ENCODE measurements around the gene VWA1. TPM values are rescaled to one million over a fixed set of nuclear protein-coding genes. Genes with fewer than 3 reads are reported as not detected.

The VWA1 gene, protein sequence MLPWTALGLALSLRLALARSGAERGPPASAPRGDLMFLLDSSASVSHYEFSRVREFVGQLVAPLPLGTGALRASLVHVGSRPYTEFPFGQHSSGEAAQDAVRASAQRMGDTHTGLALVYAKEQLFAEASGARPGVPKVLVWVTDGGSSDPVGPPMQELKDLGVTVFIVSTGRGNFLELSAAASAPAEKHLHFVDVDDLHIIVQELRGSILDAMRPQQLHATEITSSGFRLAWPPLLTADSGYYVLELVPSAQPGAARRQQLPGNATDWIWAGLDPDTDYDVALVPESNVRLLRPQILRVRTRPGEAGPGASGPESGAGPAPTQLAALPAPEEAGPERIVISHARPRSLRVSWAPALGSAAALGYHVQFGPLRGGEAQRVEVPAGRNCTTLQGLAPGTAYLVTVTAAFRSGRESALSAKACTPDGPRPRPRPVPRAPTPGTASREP
- 4.4 to 16.3 TPM (median 14.5 TPM) in 5 replicates for total RNA-seq (2022; extraction: Qiagen RNA extraction; ENCODE audit: low read depth)

GRCh38 chr1:1435106-1435903, at the start of gene VWA1:
VWA1 (plus strand) TSS chr1:1435690; CDS start chr1:1435749, 59 bp downstream.

DNA sequence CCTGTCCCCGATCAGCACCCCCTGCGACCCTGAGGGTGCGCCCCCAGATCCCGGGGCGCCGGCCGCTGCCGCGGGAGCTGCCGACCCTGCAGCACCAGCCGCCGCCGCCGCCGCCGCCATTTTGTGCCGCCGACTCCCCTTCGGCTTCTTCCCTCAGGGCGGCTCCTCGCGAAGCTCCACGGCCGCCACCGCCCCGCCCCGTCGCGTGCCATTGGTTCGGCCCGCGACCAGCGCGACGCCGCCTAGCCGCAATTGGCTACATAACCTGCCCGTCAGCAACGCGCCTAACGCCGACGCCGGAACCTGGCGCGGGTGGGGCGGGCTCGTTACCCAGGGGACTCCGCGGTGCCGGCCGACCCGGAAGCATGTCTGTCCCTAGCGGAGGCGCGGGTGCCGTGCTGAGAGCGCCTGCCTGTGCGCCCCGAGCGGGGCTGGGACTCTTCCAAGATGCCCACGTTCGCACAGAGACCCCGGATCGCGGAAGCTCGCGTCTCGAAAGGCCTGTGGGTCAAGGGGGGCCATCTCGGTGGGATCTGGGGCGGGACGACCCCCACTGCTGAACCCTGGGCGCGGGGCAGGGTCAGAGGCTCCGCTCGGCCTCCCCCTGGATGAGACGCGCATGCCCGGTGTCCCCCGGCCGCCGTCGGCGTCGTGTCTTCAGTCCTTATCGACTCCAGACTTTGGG, 36.2 kb upstream of the VWA1 start, which contains the start of gene CCNL2:
CCNL2 (minus strand) TSS at position 149 of the 685 bp plus-strand sequence; CDS start at position 120, 29 bp downstream.

GRCh38 chr1:1406821-1407635, 28.5 kb upstream of the VWA1 start, which contains the start of gene MRPL20:
MRPL20 (minus strand) TSS chr1:1407293; CDS start chr1:1407217, 76 bp downstream.

DNA sequence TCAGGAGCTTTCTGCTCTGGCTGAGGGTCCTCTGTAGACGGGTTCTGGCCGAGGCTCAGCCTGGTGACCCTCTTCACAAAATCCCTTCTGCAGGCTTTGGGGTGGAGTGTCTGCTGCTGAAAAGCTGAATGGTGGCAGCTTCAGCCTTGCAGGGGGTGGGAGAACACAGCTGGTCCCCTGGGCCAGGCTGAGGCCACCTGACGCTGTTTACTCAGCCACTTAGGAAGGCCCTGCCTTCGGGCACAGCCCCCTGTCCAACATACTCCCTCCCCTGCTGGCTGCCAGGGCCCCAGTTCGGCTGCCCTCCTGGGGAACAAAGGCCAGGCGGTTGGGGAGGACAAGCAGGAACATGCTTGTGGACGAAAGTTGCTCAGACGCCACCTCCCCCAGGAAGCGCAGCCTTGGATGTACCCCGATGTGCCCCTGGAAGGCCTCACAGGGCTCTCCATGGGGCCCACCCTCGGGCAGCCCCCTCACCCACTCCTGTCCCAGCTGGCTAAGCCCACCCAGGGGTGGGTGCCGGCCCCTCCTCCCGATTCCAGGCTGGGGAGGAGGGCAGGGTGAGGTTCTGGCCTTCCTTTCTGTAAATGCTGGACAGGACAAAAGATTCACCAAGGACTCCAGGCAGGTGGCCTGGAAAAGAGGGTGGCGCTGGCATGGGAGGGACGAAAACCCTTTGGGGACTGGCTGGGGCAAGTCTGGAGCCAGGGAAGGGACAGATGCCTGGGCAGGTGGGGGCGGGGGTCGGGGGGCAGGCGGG, 14.2 kb upstream of the VWA1 start, which contains the start of gene ANKRD65:
ANKRD65 (minus strand) TSS at position 130 of the 760 bp plus-strand sequence. CDS start 271 bp downstream, outside the sequence.

GRCh38 chr1:1449099-1449739, 13.7 kb downstream of the VWA1 start, which contains the start of gene ATAD3C:
ATAD3C (plus strand) TSS chr1:1449689; CDS start chr1:1450684, 995 bp downstream.

DNA sequence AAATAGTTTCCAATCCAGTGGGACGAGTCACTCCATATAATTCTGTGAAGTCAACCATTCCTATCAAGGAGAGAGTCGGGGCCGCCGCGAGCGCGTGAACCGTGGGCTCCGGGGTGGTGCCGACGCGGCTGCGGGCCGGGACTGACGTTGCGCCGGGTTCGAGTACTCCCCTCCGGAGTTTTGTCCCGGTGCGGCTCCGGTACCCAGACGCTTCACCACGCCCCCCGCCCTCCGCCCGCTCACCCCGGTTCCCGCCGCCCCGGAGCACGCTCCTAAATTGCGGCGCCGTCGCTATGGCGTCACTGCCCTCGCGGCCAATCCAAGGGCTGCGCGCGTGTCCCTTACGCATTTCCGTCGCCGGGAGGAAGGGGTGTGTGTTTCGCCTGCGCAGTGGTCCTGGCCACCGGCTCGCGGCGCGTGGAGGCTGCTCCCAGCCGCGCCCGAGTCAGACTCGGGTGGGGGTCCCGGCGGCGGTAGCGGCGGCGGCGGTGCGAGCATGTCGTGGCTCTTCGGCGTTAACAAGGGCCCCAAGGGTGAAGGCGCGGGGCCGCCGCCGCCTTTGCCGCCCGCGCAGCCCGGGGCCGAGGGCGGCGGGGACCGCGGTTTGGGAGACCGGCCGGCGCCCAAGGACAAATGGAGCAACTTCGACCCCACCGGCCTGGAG, 36.0 kb downstream of the VWA1 start, which contains the start of gene ATAD3B:
ATAD3B (plus strand) TSS at position 377 of the 664 bp plus-strand sequence; CDS start at position 497, 120 bp downstream.

Other genes with a start within 250 kb of the VWA1 start
- 0.14 to 0.19 TPM in 2 of 5 replicates, not detected in the others for gene TNFRSF18, start 229.1 kb upstream of the VWA1 start, total RNA-seq (2022; extraction: Qiagen RNA extraction; ENCODE audit: low read depth)
- gene TNFRSF4, start 221.5 kb upstream of the VWA1 start, total RNA-seq (2022; extraction: Qiagen RNA extraction; ENCODE audit: low read depth): 0.12 to 0.22 TPM in 2 of 5 replicates, not detected in the others
- 108 to 134 TPM (median 126 TPM) in 5 replicates for gene SDF4, start 203.7 kb upstream of the VWA1 start, total RNA-seq (2022; extraction: Qiagen RNA extraction; ENCODE audit: low read depth)
- 11.1 to 18.4 TPM (median 17.7 TPM) in 5 replicates for gene B3GALT6, start 203.5 kb upstream of the VWA1 start, total RNA-seq (2022; extraction: Qiagen RNA extraction; ENCODE audit: low read depth)
- 0.98 to 1.7 TPM (median 1.6 TPM) in 5 replicates for gene C1QTNF12, start 189.0 kb upstream of the VWA1 start, total RNA-seq (2022; extraction: Qiagen RNA extraction; ENCODE audit: low read depth)
- gene UBE2J2, start 161.8 kb upstream of the VWA1 start, total RNA-seq (2022; extraction: Qiagen RNA extraction; ENCODE audit: low read depth): 38.9 to 49.3 TPM (median 46.2 TPM) in 5 replicates
- gene SCNN1D, start 155.3 kb upstream of the VWA1 start, total RNA-seq (2022; extraction: Qiagen RNA extraction; ENCODE audit: low read depth): 0.77 to 2.1 TPM (median 1.1 TPM) in 5 replicates
- 11.4 to 15.4 TPM (median 14.5 TPM) in 5 replicates for gene ACAP3, start 127.8 kb upstream of the VWA1 start, total RNA-seq (2022; extraction: Qiagen RNA extraction; ENCODE audit: low read depth)
- 17.2 to 24.7 TPM (median 23.5 TPM) in 5 replicates for gene PUSL1, start 127.1 kb upstream of the VWA1 start, total RNA-seq (2022; extraction: Qiagen RNA extraction; ENCODE audit: low read depth)
- 45.2 to 58.3 TPM (median 56.8 TPM) in 5 replicates for gene INTS11, start 111.0 kb upstream of the VWA1 start, total RNA-seq (2022; extraction: Qiagen RNA extraction; ENCODE audit: low read depth)
- 15.6 to 23.7 TPM (median 21.0 TPM) in 5 replicates for gene CPTP, start 110.9 kb upstream of the VWA1 start, total RNA-seq (2022; extraction: Qiagen RNA extraction; ENCODE audit: low read depth)
- 0.08 to 0.19 TPM (median 0.16 TPM) in 5 replicates for gene TAS1R3, start 104.4 kb upstream of the VWA1 start, total RNA-seq (2022; extraction: Qiagen RNA extraction; ENCODE audit: low read depth)
- 51.2 to 74.2 TPM (median 71.4 TPM) in 5 replicates for gene DVL1, start 86.3 kb upstream of the VWA1 start, total RNA-seq (2022; extraction: Qiagen RNA extraction; ENCODE audit: low read depth)
- 0.11 to 0.62 TPM (median 0.56 TPM) in 4 of 5 replicates, not detected in the other for gene MXRA8, start 77.1 kb upstream of the VWA1 start, total RNA-seq (2022; extraction: Qiagen RNA extraction; ENCODE audit: low read depth)
- gene AURKAIP1, start 60.5 kb upstream of the VWA1 start, total RNA-seq (2022; extraction: Qiagen RNA extraction; ENCODE audit: low read depth): 110 to 188 TPM (median 169 TPM) in 5 replicates
- 43.5 to 57.6 TPM (median 53.1 TPM) in 5 replicates for gene CCNL2, start 36.4 kb upstream of the VWA1 start, total RNA-seq (2022; extraction: Qiagen RNA extraction; ENCODE audit: low read depth)
- 128 to 156 TPM (median 134 TPM) in 5 replicates for gene MRPL20, start 28.4 kb upstream of the VWA1 start, total RNA-seq (2022; extraction: Qiagen RNA extraction; ENCODE audit: low read depth)
- 0.06 TPM in 1 of 5 replicates, not detected in the others for gene ANKRD65, start 14.4 kb upstream of the VWA1 start, total RNA-seq (2022; extraction: Qiagen RNA extraction; ENCODE audit: low read depth)
- not detected in 5 replicates for gene ATAD3C, start 14.0 kb downstream of the VWA1 start, total RNA-seq (2022; extraction: Qiagen RNA extraction; ENCODE audit: low read depth)
- 1.4 to 3.9 TPM (median 2.9 TPM) in 5 replicates for gene ATAD3B, start 36.1 kb downstream of the VWA1 start, total RNA-seq (2022; extraction: Qiagen RNA extraction; ENCODE audit: low read depth)
- gene ATAD3A, start 76.5 kb downstream of the VWA1 start, total RNA-seq (2022; extraction: Qiagen RNA extraction; ENCODE audit: low read depth): 28.5 to 39.6 TPM (median 37.7 TPM) in 5 replicates
- 0.39 to 0.81 TPM (median 0.44 TPM) in 4 of 5 replicates, not detected in the other for gene TMEM240, start 104.9 kb downstream of the VWA1 start, total RNA-seq (2022; extraction: Qiagen RNA extraction; ENCODE audit: low read depth)
- gene SSU72, start 139.2 kb downstream of the VWA1 start, total RNA-seq (2022; extraction: Qiagen RNA extraction; ENCODE audit: low read depth): 84.7 to 113 TPM (median 104 TPM) in 5 replicates
- gene FNDC10, start 164.4 kb downstream of the VWA1 start, total RNA-seq (2022; extraction: Qiagen RNA extraction; ENCODE audit: low read depth): 5.4 to 8.5 TPM (median 8.1 TPM) in 5 replicates
- gene MIB2, start 179.8 kb downstream of the VWA1 start, total RNA-seq (2022; extraction: Qiagen RNA extraction; ENCODE audit: low read depth): 8.4 to 19.3 TPM (median 17.3 TPM) in 5 replicates
- gene MMP23B, start 196.5 kb downstream of the VWA1 start, total RNA-seq (2022; extraction: Qiagen RNA extraction; ENCODE audit: low read depth): 0.51 to 0.88 TPM (median 0.54 TPM) in 5 replicates
- 23.7 to 26.4 TPM (median 23.8 TPM) in 5 replicates for gene CDK11B, start 223.3 kb downstream of the VWA1 start, total RNA-seq (2022; extraction: Qiagen RNA extraction; ENCODE audit: low read depth)

Measured in A549 treated with GW870086 at 1 μM for 4 hours (cell line).